ENCODE data around the gene COP1.

DNA sequence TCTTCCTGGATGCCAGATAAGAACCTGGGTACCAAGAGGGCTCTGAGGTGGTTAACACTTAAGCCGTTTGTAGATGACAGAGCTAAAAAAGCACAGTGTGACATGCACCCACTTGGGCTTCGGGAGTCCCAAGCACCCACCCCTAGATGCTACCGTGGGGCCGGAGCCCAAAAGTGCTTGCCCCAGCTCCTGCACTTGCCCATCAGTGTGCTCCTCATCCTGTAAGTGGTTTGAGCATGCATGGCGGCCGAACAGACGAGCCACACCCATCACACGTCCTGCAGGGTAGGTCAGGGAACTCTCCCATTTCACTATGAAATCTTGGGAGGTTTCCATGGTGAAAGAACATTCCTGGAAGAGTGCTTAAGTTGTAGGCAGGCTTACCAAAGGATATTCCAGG lies 304.8 kb downstream of the COP1 start:
- TF ChIP-seq, protein P1, sequence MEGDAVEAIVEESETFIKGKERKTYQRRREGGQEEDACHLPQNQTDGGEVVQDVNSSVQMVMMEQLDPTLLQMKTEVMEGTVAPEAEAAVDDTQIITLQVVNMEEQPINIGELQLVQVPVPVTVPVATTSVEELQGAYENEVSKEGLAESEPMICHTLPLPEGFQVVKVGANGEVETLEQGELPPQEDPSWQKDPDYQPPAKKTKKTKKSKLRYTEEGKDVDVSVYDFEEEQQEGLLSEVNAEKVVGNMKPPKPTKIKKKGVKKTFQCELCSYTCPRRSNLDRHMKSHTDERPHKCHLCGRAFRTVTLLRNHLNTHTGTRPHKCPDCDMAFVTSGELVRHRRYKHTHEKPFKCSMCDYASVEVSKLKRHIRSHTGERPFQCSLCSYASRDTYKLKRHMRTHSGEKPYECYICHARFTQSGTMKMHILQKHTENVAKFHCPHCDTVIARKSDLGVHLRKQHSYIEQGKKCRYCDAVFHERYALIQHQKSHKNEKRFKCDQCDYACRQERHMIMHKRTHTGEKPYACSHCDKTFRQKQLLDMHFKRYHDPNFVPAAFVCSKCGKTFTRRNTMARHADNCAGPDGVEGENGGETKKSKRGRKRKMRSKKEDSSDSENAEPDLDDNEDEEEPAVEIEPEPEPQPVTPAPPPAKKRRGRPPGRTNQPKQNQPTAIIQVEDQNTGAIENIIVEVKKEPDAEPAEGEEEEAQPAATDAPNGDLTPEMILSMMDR (IDR thresholded peaks at IDR 0.05): no peak
- TF ChIP-seq POLR2AphosphoS5 (IDR thresholded peaks at IDR 0.05) (no peak), POLR2A (IDR thresholded peaks at IDR 0.05) (no peak)
